ENCODE measurements around the gene DSCAM.

The DSCAM gene

DNA sequence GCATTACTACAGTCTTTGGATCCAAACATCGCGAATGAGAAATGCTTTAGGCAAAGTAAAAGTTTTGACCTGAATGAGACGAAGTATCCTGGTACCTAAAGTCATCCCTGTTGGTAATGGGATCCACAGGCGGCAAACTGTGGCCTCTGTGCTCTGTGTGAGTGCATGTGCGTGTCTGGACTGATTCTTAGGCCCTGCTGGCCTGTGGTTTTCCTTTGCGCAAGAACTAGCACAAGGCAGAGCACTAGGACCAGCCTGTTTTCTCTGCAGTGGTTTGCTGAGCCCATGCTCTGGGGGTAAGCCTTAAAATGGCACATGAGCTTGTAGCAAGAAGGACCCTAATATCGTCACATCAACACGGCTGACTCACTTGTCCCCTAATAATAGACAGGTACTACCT is 251.2 kb downstream of the DSCAM start:
- DNase-seq: no peak

GRCh38 chr21:40587736-40588346 is 259.1 kb downstream of the DSCAM start:
- DNase-seq: no peak

DNA sequence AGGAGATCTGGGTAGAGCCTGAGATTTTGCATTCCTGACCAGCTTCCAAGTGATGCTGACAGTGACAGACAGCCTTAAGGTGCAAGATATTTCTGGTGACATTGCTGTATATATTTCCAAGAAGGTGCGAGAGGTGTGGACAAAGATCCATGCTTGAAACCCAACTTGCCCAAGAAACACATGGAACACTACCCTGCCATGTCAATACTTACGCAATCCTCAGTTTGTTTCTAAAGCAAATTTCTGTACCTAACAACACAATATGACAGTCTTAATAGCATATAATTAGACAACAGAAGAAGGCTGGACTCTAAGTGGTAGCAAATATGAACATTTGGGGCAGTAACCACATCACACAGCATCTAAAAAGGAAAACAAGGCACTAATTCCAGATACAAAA is 260.4 kb downstream of the DSCAM start:
- no peak for DNase-seq

- no peak for DNase-seq
Observed at GRCh38 chr21:40577285-40578043, 269.5 kb downstream of the DSCAM start.

DNA sequence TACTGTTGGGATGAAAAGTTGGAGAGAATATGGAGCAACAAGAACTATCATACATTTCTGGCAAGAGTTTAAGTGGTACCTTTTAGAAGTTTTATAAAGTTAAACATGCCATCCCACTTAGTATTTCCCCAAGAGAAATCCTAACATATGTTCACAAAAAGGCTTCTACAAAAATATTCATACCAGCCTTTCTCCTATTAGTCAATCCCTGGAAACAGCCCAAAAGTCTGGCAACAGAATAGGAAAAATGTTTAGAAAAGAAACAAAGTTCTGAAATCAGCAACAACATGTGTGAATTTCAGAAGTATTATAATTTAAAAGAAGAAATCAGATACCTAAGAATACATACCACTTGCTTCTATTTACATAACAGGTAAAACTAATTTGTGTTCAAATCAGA is 271.0 kb downstream of the DSCAM start:
- no peak for DNase-seq

- no peak for DNase-seq
Observed at GRCh38 chr21:40569357-40569756, 277.6 kb downstream of the DSCAM start.

DNA sequence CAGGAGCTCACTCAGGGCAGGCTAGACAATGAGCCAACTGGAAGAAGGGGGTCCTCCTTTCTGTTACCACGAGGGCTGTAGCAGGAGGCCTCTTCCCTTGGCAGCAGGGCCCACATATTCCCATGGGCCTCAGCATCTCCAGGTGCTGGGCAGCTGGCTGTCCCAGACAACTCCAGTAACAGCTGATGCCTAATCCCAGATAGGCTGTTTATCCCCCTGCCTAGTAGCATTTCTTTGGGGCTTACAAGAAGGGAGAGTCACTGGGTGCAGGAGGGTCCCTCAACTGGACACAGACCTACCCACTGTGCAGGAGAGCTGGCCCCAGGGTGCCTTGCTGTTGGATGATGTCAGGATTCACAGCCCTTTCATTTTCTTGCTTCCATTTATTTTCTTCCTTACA is 278.2 kb downstream of the DSCAM start:
- DNase-seq: no peak

DNA sequence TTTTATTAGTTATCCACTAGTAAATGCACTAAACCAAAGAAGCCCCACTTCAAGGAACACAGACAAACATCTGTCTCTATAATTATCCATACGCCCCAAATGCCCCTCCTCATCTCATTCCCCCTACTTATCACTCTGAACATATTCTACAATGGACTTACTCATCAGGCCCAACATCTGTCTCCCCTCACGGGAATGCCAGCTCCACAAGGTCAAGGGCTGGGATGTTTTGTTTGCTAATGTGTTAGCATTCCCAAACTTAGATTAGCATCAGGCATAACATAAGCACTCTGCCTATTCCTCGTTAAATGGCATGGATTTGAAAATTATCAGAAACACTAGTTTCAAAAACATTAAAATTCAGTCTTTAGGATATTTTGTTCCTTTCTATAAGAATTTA is 279.5 kb downstream of the DSCAM start:
- no peak for DNase-seq

DNA sequence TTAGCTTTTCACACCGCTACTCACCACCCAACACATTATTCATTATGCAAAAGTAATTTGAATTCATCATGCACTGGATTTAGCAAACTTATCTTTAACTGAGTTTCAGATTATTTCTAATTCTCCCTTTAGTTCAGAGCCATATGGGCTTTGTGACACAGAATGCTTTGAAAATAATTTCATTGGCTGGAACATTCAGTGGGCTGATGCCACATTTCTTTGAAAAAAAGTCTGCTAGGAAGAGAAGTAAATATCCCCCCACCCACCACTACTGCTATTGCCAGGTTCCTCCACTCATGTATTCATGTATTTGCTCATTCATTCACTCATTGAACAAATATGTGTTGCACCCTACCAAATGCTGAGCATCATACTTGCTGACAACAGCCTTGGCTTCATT is 280.5 kb downstream of the DSCAM start:
- DNase-seq: no peak

GRCh38 chr21:40564318-40564717 is 282.6 kb downstream of the DSCAM start:
- no peak for DNase-seq

DNA sequence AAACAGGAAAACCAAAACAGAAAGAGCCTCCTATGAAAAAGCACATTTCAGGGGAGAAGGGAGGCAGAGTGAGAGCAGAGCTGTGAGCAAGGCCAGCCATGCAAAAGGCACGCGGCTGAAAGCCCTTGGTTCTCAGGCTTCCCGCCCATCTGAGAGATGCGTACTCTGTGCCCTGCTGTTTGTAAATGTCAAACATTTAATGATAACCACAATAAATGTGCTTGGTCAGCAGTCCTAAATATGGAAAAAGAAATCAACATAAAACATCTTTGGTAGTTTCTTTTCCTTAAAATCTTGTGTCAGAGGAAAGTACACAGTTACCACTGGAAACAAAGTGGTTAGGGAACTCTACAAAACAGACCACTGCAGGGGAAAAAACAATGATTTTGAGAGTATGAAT is 283.1 kb downstream of the DSCAM start:
- no peak for DNase-seq

GRCh38 chr21:40562242-40563002 is 284.5 kb downstream of the DSCAM start:
- no peak for DNase-seq

GRCh38 chr21:40556442-40556968 is 290.5 kb downstream of the DSCAM start:
- no peak for DNase-seq

- no peak for DNase-seq
Observed at GRCh38 chr21:40555021-40555528, 291.9 kb downstream of the DSCAM start.

DNA sequence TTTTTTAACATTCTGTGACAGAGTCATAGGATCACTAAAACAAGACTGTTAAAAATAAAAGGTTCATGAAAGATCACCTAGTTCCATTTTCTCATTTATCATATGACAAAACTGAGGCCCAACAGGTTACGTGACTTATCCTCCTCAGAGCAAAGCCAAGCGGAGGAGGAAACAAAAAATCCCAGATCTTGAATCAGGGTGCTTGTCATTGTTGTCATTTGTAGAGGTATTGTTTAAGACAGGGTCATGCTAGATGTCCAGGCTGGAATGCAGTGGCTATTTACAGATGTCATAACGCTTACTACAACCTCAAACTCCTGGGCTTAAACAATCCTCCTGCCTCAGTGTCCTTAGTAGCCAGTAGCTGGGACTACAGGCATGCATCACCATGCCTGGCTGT is 293.2 kb downstream of the DSCAM start:
- no peak for DNase-seq

GRCh38 chr21:40547906-40548513 is 298.9 kb downstream of the DSCAM start:
- DNase-seq: no peak

DNA sequence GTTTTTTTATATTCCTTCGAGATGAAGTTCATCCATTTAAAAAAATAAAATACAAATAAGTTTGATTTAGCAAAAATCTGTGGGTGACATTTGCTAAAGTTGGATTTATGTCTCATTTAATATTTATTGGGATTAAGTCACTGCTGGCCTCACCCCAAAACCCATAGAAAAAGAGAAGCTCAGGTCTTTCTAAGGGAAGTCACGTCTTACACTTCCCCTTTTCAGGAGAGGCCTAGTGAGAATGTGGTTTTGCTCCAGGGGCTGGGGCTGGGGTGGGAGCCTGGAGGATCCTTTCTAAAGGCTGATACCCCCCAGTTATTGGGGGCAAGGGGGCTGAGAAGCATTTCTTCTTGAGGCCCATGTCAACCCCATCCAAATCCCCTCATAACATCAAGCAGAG is 300.3 kb downstream of the DSCAM start:
- no peak for DNase-seq

- DNase-seq: no peak
Observed at GRCh38 chr21:40540216-40540615, 306.7 kb downstream of the DSCAM start.

DNA sequence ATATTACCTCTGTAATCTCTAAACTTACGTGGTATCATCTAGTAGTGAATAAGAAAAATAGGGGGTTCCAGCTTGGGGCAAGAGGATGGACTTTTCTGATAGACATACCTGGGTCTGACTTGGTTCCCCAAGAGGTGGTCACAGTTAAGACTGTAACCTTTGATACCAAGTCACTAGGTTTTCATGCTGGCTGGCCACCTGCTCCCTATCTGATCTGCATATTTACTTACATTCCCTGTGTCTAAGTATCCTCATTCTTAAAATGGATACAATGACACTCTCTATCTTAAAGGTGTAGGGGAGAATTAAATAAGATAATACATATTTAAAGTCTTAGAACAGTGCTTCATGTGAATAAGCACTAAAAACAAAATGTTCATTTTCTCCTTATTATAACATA is 312.1 kb downstream of the DSCAM start:
- no peak for DNase-seq

DNA sequence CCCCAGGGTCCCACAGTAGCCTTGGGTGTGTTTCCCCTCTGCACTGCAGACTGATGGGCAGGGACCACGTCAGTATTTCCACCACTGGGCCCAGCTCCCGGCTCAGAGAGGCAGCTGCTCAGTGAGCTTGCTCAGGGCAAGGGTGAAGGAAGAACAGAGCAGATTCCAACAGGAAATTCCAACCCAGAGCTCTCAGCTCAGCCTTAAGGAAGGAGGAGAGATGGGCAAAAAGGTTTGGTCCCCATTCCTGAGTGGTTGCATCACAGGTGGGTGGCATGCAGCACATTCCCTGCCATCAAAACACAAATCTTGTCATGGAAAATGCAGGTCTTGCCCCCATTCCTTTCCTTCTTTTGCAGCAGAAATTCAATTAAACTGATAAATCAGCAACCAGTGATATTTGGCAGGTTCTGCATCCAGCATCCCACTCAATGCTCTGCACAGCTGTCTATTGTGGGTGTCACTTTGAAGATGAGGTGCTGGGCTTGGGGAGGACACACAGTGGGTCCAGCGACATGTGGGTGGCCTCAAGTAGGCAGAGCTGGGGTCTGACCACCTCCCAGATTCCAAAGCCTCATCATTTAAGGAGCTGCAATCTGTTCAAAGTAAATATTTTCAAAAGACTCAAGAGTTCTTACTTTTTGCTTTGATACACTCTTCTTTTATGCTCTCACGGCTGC is 315.4 kb downstream of the DSCAM start:
- no peak for DNase-seq

DNA sequence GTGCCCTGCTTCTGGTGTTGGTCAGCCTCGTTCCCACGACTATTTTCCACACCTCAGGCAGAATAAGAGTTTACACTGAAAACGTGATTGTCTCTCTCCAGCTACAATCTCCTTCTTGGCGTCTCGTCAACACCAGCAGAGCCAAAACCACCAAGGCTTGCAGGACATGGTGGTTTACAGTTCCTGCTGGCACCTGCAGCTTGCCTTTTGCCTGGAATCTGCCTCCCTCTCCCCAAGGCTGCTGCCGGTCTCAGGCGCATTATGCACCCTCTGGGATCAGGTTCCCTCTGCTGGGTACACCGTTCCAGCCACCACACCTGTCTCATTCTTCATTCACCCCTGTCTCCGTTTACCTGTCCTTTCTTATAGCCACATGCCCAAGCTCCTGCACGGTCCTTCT is 315.9 kb downstream of the DSCAM start:
- DNase-seq: no peak

DNA sequence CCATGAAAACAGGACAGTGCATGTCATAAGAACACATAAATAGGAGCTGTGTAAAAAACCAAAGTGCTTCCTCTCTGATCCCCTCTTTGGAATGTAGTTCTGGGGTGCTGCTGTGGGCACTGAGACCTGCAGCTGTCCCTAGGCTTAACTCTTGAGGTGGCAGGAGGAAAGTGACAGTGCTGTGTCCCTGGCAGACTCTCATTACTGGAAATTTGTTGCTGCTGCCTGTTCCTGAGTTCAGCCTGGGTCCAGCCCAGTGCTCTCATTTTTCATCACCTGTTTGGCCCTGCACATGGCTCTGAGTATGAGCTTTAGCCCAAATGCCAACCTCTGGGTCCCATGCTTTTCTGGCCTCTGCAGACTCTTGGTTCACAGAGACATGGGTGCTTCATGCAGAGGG is 329.3 kb downstream of the DSCAM start:
- no peak for DNase-seq

DNA sequence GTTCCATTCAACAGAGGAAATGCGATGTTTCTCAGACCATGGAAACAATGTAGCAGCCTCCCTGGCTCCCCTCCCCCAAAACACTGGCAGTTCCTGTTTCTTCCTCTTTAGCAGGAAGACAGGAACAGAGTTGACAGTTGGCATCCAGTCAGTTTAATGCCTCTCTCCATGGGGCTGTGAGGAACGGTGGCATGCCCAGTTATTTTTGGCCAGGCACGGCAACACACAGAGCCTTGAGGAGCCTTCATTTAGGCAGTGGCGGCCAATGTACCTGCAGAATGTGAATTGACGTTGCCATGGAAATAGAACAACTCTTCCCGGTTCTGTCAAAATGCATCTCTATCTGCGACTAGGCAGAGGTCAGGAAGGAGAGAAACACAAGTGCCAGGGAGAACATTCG is 330.6 kb downstream of the DSCAM start:
- DNase-seq: no peak
